Uterus (tissue), 2 donors: ENCODE data around the gene FAM8A1.

Experiments
- CTCF ChIP-seq, 4 experiments: fragments of 200-600 bp in 2 of 4; fragments of 450-650 bp in 2 of 4; sonication (generic) in 2 of 4; IDR thresholded peaks; one replicate each; pipeline ENCODE4 v1.5.1; 2016 to 2019; ENCODE audit warnings: antibody characterized with exemption in 4 of 4, mild to moderate bottlenecking in 2 of 4, moderate library complexity in 1 of 4
- POLR2A ChIP-seq, 2 donors: fragments of 450-650 bp; IDR thresholded peaks; one replicate each; pipeline ENCODE4 v1.6.1; 2016; ENCODE audit warnings: antibody characterized with exemption in 2 of 2, mild to moderate bottlenecking in 1 of 2, moderate library complexity in 1 of 2

GRCh38 chr6:17610835-17611234, 10.7 kb downstream of the FAM8A1 start:
- TF ChIP-seq CTCF (IDR thresholded peaks at IDR 0.05), result no peak
- TF ChIP-seq POLR2A (IDR thresholded peaks at IDR 0.05), result no peak
